Skeletal muscle tissue (tissue), 4 donors: ENCODE data around the gene CSF3R. TPM values are rescaled to one million over a fixed set of nuclear protein-coding genes. Genes with fewer than 3 reads are reported as not detected.
A peak's percentile ranks its signal among the peaks of the same experiment; 100 is the strongest.

Experiments used
- H3K27ac ChIP-seq: one replicate; pipeline ENCODE4 v1.7.0; 2013; ENCODE audit warnings: mild to moderate bottlenecking, low read depth, low read length, inconsistent platforms
- H3K27me3 ChIP-seq, 3 donors: one replicate each; pipeline ENCODE4 v1.7.0; 2013; ENCODE audit warnings: low read length in 3 of 3; ENCODE audit not compliant: control insufficient read depth in 3 of 3, insufficient read depth in 3 of 3
- H3K36me3 ChIP-seq, 3 donors: one replicate each; pipeline ENCODE4 v1.7.0; 2013; ENCODE audit warnings: low read length in 3 of 3; ENCODE audit not compliant: control insufficient read depth in 3 of 3, insufficient read depth in 3 of 3
- H3K4me1 ChIP-seq, 3 donors: one replicate each; pipeline ENCODE4 v1.7.0; 2013; ENCODE audit warnings: low read length in 3 of 3, mild to moderate bottlenecking in 3 of 3; ENCODE audit not compliant: control insufficient read depth in 3 of 3, insufficient read depth in 3 of 3
- H3K4me3 ChIP-seq, 3 donors: one replicate each; pipeline ENCODE4 v1.7.0; 2013; ENCODE audit warnings: low read length in 3 of 3
- H3K9ac ChIP-seq, 3 donors: one replicate each; pipeline ENCODE4 v1.7.0; 2013; ENCODE audit warnings: low read length in 3 of 3, mild to moderate bottlenecking in 3 of 3, moderate library complexity in 2 of 3, low read depth in 1 of 3
- H3K9me3 ChIP-seq, 3 donors: one replicate each; pipeline ENCODE4 v1.7.0; 2013; ENCODE audit warnings: low read length in 3 of 3; ENCODE audit not compliant: control insufficient read depth in 3 of 3
- total RNA-seq: library from RNA; depleted of rRNA; stranded (reverse); fragments of >200 nt; gene quantifications from one replicate; pipeline ENCODE4 v1.2.3, GENCODE V29; 2014
- donor health status: Osteomylitis.

The CSF3R gene
- total RNA-seq, 1 donor from 2014 or later, result 3.7 TPM

- Histone ChIP-seq H3K4me1 (peaks cover 11 to 15% (median 12%) of the 10 kb centered on the region in 3 donors), H3K36me3 (peaks cover 29 to 35% (median 31%) of the 10 kb centered on the region in 3 donors), H3K4me3 (peak within 1 kb of the TSS; percentile 73 to 99 (median 82)), H3K9me3 (no peaks in the 10 kb centered on the region), H3K27me3 (no peaks in the 10 kb centered on the region), H3K27ac (peak within 1 kb of the TSS; percentile 94), H3K9ac (peak within 1 kb of the TSS; percentile 78 to 95 (median 82))
Measured at GRCh38 chr1:36463803-36464604, 18.7 kb downstream of the CSF3R start, which contains the start of gene MRPS15. TSS of gene MRPS15 (minus strand) at chr1:36464384. CDS start at chr1:36464275, 109 bp downstream.

GRCh38 chr1:36463463-36463802 lies 19.3 kb downstream of the CSF3R start:
- H3K27ac ChIP-seq, result peak overlapping the region; percentile 94

GRCh38 chr1:36458910-36459309 lies 23.8 kb downstream of the CSF3R start:
- Histone ChIP-seq H3K27ac (no peak overlapping the region), H3K4me3 (no peak overlapping the region), H3K9ac (no peak overlapping the region), H3K4me1 (peaks cover 7 to 18% (median 8%) of the 10 kb centered on the region in 3 donors), H3K9me3 (no peaks in the 10 kb centered on the region), H3K27me3 (no peaks in the 10 kb centered on the region), H3K36me3 (peaks cover 67 to 74% (median 73%) of the 10 kb centered on the region in 3 donors)

More at GRCh38 chr1:36463463-36463802, 19.3 kb downstream of the CSF3R start:
- H3K36me3 ChIP-seq, result peaks cover 35 to 39% (median 36%) of the 10 kb centered on the region in 3 donors
- peaks cover 11 to 18% (median 12%) of the 10 kb centered on the region in 3 donors for H3K4me1 ChIP-seq
- no peaks in the 10 kb centered on the region for H3K9me3 ChIP-seq
- no peaks in the 10 kb centered on the region for H3K27me3 ChIP-seq
- peak overlapping the region; percentile 78 to 95 (median 82) for H3K9ac ChIP-seq
- peak overlapping the region; percentile 73 to 99 (median 82) for H3K4me3 ChIP-seq

DNA sequence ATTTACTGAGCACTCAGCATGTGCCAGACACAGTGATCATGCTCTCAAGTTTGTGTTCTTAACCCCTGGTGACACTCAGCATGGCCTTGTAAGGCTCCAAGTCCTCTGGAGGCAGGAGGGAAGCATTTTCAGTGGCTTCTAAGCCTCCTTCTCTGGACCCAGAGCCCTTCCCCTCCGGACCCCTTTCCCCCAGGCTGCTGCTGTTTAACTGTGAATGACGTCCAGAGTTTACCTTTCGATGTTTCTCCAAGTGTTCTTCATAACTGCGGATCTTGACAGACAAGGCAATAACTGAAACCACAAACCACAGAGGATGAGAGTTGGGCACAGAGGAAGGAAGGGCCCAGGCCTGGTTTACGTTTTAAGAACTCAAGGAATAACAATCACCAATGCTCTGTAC lies 25.0 kb downstream of the CSF3R start:
- no peak overlapping the region for H3K4me3 ChIP-seq
- H3K9me3 ChIP-seq, result no peaks in the 10 kb centered on the region
- peaks cover 0 to 12% (median 0%) of the 10 kb centered on the region in 3 donors for H3K4me1 ChIP-seq
- H3K27me3 ChIP-seq, result no peaks in the 10 kb centered on the region
- H3K27ac ChIP-seq, result no peak overlapping the region
- no peak overlapping the region for H3K9ac ChIP-seq
- H3K36me3 ChIP-seq, result peaks cover 67 to 74% (median 73%) of the 10 kb centered on the region in 3 donors

DNA sequence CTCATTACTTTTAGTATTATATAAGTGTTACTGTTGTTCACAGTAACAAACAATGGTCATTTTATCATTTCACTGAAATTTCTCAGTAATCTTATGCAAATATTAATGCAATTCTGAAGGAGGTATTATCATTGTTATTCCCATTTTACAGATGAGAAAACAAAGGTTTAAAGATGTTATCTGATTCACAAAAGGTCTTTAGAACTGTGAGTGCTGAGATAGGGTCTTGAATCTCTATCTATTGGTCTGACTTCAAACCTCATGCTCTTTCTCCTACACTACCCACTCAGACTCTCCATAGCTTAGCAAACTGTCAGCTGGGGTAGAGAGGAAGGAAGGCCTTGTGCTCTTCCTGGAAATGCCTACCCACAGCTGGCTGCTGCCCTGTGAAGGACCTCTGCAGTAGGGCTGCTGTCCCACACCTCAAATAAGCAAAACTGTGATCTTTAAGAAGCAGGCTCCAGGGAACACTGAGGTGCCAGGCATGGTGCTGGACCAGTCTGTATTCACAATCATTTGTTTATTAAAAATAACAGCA lies 26.3 kb downstream of the CSF3R start:
- H3K4me3 ChIP-seq, result no peak overlapping the region
- H3K4me1 ChIP-seq, result peaks cover 0 to 8% (median 0%) of the 10 kb centered on the region in 3 donors
- H3K27ac ChIP-seq, result no peak overlapping the region
- no peaks in the 10 kb centered on the region for H3K9me3 ChIP-seq
- H3K27me3 ChIP-seq, result no peaks in the 10 kb centered on the region
- no peak overlapping the region for H3K9ac ChIP-seq
- H3K36me3 ChIP-seq, result peaks cover 57 to 64% (median 62%) of the 10 kb centered on the region in 3 donors

- peaks cover 0 to 9% (median 0%) of the 10 kb centered on the region in 3 donors for H3K4me1 ChIP-seq
- H3K9me3 ChIP-seq, result no peaks in the 10 kb centered on the region
- H3K27me3 ChIP-seq, result no peaks in the 10 kb centered on the region
- no peak overlapping the region for H3K9ac ChIP-seq
- H3K27ac ChIP-seq, result no peak overlapping the region
- H3K4me3 ChIP-seq, result no peak overlapping the region
- peaks cover 47 to 53% (median 51%) of the 10 kb centered on the region in 3 donors for H3K36me3 ChIP-seq
Measured at GRCh38 chr1:36455386-36455785, 27.3 kb downstream of the CSF3R start.

DNA sequence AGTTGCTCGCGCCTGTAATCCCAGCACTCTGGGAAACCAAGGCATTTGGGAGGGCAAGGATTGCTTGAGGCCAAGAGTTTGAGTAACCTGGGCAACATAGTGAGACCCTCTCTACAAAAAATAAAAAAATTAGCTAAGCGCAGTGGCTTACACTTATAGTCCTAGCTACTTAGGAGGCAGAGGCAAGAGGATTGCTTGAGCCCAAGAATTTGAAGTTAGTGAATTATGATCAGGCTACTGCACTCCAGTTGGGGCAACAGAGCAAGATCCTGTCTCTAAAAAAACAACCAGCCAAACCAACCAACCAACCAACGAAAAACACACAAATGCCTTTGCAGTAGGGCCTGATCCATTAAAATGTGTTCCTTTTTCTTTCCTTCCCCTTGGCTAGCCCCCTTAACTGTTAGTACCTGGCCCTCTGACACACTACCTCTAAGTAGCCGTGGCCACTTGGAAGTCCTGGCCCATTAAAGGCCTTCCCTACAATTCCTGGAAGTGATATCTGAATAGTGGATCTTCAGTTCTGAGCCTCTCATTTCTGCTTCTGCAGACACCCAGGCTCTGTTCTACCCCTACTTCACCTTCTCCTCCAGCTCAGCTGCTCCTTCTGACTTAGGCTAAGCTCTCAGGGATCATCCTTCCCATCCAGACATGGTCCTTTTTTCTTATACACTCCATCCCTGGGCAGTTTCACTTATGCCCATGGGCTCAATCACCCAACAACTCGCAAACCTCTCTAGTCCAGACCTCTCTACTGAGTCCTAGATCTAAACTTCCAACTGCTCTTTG lies 28.9 kb downstream of the CSF3R start:
- Histone ChIP-seq H3K9me3 (no peaks in the 10 kb centered on the region), H3K4me3 (no peak overlapping the region), H3K4me1 (peaks cover 4 to 11% (median 5%) of the 10 kb centered on the region in 3 donors), H3K9ac (no peak overlapping the region), H3K27me3 (no peaks in the 10 kb centered on the region), H3K36me3 (peaks cover 35 to 41% (median 36%) of the 10 kb centered on the region in 3 donors), H3K27ac (no peak overlapping the region)

DNA sequence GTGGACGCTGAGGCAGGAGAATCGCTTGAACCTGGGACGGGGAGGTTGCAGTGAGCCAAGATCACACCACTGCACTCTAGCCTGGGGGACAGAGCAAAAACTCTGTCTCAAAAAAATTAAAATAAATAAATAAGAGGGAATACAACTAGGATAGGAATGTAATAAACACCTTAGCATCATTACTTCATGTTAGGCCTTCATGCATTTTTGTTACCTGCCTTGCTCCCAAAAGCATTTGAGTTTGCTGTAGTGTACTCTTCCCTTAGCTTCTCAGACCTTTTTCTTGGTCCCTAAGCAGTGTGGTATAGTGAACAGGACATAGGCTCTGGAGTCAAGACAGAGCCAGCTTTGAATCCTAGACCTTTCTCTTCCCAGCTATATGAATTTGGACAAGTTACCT lies 29.7 kb downstream of the CSF3R start:
- Histone ChIP-seq H3K27me3 (no peaks in the 10 kb centered on the region), H3K4me3 (no peak overlapping the region), H3K9ac (no peak overlapping the region), H3K36me3 (peaks cover 30 to 36% (median 34%) of the 10 kb centered on the region in 3 donors), H3K4me1 (peaks cover 4 to 9% (median 5%) of the 10 kb centered on the region in 3 donors), H3K27ac (no peak overlapping the region), H3K9me3 (no peaks in the 10 kb centered on the region)

GRCh38 chr1:36450919-36451305 lies 31.8 kb downstream of the CSF3R start:
- peaks cover 13 to 18% (median 17%) of the 10 kb centered on the region in 3 donors for H3K36me3 ChIP-seq
- H3K4me3 ChIP-seq, result peak overlapping the region; percentile 82 to 89 (median 89)
- H3K9me3 ChIP-seq, result no peaks in the 10 kb centered on the region
- peak overlapping the region; percentile 91 to 97 (median 93) for H3K9ac ChIP-seq
- H3K27me3 ChIP-seq, result no peaks in the 10 kb centered on the region
- H3K4me1 ChIP-seq, result peaks cover 4 to 9% (median 5%) of the 10 kb centered on the region in 3 donors
- peak overlapping the region; percentile 96 for H3K27ac ChIP-seq
